Pulmonary artery endothelial cell (primary cell): ENCODE measurements around the gene RERE. TPM values are rescaled to one million over a fixed set of nuclear protein-coding genes. Genes with fewer than 3 reads are reported as not detected.
"Not testable (repeated sequence)": the region's sequence is repeated elsewhere in the genome, so short reads cannot be mapped to it uniquely, and the experiment has no call there.

Source experiments
- DNase-seq: peaks from one replicate; pipeline ENCODE4 v3.0.0-alpha.2; 2011; ENCODE audit warnings: low read depth, low spot score
- total RNA-seq: library from RNA; depleted of rRNA; stranded (reverse); fragments of >200 nt; gene quantifications from 2 replicates; pipeline ENCODE4 v1.2.3, GENCODE V29; 2014

Gene RERE
- total RNA-seq, 1 donor from 2014 or later, result 60.7 TPM

DNA sequence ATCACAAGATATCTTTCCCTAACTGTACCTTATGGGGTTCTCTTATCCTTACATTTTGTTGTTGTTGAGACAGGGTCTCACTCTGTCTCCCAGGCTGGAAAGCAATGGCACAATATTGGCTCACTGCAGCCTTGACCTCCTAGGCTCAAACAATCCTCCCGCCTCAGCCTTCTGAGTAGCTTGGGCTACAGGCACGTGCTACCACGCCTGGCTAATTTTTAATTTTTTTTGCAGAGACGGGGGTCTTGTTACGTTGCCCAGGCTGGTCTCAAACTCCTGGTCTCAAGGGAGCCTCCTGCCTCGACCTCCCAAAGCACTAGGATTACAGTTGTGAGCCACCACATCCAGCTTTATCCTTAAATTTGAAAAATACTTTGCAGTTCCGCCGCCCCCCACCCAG, 10.4 kb downstream of the RERE start:
- DNase-seq, result no peak

DNA sequence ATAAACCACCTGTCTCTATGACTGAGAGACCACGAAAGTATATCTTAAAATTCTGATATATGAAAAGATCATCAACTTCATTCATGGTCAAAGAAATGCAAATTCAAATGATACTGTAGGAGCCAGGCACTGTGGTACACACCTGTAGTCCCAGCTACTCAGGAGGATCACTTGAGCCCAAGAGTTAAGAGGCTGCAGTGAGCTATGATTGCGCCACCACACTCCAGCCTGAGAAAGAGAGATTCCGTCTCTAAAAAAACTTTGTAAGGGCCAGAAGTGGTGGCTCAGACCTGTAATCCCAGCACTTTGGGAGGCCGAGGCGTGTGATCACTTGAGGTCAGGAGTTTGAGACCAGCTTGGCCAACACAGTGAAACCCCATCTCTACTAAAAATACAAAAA, 17.0 kb downstream of the RERE start:
- no peak for DNase-seq

DNA sequence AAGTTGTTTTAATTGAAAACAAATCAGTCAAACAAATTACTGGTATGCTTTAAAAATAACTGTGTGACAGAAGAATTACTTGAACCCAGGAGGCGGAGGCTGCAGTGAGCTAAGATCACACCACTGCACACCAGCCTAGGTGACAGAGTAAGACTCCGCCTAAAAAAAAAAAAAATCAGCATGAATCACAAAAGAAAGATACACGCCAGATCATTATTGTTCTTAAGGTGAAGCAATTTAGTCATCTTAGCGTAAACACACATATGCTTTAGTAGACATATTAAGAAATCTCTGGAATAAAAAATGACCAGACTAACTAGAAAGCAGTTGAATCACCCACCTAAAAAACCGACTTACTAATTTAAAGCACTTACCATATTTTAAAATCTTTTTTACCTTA, 20.2 kb downstream of the RERE start:
- DNase-seq, result no peak

DNA sequence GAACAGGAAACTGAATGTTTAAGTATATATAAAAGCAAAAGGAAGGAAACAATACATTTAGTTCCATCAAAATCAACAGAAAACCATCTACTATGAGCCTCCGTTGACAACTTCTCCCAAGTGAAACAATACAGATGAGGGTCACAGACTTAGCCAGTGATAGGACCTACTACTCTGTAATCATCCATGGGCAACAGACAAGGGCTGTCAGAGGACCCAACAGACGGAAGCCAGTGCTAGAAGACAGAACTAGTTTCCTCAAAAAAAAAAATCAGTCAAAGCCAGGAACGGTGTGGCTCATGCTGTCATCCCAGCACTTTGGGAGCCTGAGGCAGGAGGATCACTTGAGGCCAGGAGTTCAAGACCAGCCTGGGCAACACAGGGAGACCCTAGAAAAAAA, 20.6 kb downstream of the RERE start:
- DNase-seq, result no peak

DNA sequence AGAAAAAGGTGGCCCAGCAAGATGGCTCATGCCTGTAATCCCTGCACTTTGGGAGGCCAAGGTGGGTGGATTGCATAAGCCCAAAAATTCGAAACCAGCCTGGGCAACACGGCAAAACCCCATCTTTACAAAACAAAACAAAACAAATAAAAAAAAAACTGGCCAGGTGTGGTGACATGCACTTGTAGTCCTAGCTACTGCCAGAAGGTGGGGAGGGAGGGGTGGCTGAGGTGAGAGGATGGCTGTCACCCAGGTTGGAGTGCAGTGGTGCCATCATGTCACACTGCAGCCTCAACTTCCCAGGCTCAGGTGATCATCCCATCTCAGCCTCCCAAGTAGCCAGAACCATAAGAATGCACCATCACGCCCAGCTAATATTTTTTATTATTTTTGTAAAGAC, 22.8 kb downstream of the RERE start:
- DNase-seq, result no peak

DNA sequence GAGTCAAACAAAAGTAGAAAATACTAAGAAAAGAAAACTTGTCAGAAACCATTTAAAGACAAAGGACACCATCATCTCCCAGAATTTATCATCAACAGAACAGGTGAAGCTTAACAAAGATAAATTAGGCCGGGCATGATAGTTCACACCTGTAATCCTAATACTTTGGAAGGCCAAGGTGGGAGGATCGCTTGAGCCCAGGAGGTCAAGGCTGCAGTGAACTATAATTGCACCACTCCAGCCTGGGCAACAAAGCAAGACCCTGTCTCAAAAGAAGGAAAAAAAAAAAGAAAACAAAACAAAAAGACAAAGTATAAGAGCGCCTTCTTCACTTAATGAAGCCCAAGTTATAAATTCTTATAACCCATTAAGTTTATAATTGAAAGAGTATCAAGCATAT, 25.6 kb downstream of the RERE start:
- no peak for DNase-seq

DNA sequence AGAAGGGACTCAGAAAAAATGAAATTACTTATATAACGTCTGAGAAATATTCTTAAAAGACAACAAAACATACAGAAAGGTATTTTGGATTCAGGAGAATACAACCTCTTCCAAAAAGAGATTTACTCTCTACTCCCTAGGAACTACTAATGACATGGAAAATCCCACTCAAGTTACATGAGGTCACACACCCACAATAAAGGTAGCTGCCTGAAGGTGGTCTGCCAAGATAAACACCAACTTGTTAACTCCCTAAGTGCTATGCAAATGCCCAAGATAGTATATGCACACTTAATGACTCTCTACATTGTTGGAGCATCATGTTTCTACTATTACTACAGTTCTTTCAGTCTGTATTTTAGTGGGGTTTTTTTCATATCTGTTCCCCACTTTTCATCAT, 26.5 kb downstream of the RERE start:
- no peak for DNase-seq

DNA sequence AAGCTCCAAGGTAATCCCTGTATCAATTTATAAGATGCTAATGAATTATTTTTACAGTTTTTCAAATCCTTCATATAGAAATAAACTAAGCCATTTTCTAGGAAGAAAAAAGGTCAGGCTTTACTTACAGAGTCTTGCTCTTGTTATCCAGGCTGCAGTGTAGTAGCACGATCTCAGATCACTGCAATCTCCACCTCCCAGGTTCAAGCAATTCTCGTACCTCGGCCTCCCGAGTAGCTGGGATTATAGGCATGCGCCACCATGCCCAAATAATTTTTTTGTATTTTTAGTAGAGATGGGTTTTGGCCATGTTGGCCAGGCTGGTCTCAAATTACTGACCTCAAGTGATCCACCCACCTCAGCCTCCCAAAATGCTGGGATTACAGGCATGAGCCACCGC, 27.0 kb downstream of the RERE start:
- no peak for DNase-seq

DNA sequence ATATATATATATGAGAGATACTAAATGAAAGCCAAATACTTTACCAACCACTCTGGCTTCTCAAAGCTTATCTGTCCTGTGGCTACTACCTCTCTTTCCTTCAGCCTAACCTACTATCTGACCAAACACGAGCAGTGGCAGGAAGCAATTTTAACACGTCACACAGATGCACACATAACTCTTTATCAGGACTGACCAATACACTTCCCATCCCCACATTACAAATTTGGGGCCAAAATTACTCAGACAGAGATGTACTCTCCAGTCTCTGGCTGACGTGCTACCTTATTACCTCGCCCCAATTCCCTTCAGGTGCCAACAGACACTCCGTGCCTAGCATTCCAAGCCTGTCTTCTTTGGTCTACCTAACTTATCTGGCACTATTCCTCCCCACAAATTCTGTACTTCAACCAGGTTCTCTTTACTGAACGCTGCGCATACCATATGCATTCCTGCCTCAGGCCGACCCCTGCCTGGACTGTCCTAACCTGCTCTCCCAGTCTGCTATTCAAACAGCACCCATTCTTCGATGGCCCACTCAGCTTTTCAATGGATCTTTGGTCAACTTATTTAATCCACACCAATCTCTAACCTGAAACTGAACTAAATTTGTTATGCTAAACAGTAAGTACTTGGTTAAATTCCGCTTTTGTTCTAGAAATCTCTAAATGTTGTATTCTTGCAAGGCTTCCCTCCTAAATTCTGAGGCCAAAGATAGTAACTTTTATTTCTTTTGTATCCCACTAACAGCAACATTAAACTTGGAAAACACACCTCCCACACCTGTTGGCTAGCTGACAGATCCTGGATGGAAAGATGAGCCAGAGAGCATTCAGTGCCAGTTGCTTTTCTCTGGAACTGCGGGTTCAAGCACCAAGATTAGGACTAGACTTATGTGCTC, 27.9 kb downstream of the RERE start:
- DNase-seq, result no peak

DNA sequence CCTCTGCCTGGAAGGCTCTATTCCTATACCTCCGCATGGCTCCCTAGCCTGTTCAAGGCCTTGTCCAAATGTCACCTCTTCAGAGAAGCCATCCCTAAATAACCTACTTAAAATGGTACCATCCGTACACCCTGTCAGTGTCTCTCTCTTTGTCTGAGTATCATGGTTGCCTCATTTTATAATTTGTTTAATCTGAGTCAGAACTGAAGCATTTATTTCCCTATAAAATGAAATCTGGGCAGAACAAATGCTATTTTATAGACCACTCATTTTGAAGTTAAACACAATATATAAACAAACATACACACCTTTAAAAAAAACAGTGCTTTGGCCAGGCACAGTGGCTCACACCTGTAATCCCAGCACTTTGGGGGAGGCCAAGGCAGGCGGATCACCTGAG, 30.2 kb downstream of the RERE start:
- DNase-seq, result no peak

DNA sequence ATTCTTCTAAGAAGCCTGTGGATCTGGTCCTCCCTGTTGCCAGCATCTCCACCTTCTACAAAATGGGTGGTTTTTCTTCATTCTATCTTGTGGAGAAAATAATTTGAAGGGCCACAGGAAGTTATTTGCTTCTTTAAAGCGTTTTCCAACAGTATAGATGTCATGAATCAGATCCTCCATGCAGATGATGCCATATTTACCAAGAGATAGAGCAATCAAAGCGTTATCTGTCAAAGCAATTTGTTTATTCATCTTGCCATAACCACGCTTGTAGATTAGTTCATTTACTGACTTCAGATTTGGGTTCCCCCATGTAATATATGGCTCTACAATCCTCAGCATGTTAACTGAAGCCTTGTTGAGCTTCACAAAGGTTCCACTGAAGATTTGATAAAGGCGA, 31.2 kb downstream of the RERE start:
- not testable (repeated sequence) for DNase-seq

DNA sequence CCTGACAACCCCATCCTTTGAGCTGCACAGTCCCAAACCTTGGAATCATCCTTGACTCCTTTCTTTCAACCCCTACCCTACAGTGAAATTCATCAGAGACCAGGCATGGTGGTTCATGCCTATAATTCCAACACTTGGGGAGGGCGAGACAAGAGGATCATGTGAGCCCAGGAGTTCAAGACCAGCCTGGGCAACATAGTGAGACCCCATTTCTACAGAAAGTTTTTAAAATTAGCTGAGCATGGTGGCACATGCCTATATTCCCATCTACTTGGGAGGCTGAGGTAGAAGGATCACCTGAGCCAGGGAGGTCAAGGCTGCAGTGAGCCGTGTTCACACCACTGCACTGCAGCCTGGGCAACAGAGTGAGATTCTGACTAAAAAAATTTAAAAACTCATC, 34.5 kb downstream of the RERE start:
- no peak for DNase-seq

DNA sequence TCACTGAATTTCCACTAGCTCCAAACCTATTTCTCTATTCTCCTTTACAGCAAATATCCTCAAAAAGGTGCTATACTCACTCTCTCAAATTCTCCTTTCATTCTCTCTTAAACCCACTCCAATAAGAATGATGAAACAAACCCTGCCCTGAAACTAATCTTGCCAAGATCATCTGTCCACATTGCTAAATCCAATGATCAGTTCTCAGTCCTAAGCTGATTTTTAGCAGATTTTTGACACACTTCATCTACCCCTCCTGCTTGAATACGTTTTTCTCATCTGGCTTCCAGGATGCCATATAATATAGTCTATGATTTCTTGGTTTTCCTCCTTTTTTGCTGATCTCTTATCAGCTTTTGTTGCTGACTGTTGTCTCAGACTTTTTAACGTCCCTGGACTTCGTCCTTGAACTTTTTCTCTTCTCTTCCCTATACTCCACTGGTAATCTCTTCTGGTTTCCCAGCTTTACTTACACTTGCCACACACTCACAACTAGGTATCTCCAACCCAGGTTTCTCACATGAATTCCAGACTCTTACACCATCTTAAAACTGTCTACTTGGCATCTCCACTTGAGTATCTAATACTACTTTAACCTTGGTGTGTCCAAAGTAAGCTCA, 35.3 kb downstream of the RERE start:
- no peak for DNase-seq

DNA sequence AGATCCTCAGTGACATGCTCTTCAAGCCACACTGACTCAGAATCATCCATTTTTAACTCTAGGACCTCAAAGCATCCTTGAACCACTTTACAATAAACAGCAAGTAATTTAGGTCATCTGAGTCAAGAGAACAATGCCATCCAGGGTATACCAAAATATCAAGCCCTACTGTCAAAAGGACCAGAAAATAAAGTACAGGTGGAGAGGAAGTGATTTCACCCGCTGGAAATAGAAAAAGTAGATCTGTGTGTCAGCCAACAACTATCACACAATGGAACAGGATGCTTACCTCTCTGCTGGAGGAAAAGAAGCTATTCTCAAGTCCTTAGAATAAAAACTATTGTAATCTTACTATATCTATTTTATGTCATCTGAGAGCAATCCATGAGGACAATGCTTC, 37.0 kb downstream of the RERE start:
- DNase-seq, result no peak

DNA sequence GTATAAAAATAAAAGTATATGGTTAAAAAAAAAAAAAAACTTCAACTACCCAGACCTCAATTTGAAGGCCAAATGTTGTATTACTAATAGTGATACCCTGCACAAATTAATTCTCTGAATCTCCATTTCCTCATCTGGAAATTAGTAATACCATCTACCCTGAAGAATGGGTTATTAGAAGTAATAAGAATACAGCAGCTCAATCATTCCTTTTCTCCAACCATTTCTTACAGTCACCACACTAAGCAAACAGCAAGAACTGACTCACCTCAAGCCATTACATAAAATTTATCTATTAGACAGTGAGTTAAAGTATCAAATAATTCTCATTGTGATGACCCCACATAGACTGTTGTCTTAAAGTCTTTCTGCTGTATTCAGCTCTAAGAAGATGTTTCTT, 39.6 kb downstream of the RERE start:
- DNase-seq, result no peak

DNA sequence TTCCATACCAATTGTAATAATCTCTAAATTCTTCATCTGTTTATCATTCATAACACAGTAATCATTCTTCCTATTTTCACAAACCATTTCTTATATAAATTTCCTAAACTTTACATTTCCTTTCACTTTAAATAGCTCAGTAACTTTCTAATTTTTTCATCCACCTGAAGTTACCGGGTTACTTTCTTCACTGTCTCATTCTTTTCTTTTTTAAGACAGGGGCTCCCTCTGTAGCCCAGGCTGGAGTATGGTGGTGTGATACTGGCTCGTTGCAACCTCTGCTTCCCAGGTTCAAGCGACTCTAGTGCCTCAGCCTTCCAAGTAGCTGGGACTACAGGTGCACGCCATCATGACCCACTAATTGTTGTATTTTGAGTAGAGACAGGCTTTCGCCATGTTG, 41.3 kb downstream of the RERE start:
- DNase-seq, result no peak

DNA sequence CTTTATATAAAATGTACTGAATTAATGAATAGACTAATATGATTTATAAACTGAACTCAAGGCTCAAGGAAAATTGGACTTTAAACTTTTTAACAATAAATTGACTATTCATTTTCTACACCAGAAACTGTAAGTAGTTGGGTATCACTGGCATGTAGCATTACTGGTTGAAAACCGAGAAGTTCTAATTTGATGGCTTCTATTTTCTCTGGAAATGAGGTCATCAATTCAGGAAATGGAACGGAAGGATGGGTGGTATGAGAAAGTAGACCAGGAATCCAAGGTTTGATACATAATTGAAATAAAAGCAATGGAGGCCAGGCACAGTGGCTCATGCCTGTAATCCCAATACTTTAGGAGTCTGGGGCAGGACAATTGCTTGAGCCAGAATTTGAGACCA, 50.4 kb downstream of the RERE start:
- DNase-seq, result no peak

DNA sequence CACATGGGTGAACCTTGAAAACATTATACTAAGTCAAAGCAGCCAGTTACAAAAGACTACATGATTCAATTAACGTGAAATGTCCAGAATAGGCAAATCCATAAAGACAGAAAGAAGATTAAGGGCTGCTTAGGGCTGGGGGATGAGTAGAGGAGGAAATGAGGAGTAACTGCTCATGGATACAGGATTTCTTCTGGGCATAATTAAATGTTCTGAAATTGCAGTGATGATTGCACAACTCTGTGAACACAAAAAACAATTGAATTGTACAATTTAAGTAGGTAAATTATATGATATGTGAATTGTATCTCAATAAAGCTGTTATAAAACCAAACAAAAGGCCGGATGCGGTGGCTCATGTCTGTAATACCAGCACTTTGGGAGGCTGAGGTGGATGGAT, 52.2 kb downstream of the RERE start:
- DNase-seq, result no peak

DNA sequence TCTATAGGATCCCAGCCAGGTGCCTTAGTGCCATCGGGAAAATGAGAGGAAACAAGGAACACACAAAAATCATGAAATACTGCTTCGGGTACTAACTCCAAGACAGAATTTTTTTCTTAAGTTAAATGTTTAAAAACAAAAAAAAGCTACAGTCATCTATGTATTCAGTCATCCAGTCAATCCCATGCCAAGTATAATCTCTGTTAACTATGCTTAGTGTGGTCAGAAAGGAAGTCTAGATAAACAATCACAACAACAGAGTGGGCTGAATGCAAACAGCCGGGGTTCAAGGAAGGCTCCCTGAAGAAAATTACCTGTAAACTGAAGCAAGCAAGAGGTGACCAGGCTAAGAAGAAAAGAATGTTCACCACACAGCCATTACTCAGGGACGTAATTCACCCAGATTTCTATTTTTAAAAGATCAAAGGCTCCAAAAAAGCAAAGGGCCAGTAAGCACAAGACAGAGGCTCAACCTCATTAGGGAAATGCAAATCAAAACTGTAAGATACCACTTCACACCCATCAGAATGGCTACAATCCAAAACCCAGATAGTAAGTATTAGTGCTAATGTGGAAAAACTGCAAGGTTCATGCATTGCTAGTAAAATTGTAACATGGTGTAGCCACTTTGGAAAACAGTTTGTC, 53.0 kb downstream of the RERE start:
- no peak for DNase-seq

DNA sequence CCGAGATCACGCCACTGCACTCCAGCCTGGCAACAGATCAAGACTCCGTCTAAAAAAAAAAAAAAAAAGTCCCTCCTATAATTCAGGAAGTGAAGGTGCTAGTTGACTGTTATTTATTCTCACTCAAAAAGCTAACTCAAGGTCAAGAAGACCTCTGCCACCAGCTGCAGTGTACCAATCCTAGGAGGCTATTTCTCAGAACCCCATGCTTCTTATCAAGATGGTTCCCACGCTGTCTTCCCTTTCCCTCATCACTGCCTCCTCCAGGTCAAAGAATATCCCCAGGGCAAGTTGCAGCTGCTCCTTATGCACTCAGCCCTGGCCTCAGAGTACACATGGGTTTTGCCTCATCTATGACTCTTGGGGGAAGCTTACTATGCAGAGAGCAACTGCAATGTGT, 53.6 kb downstream of the RERE start:
- DNase-seq, result no peak

DNA sequence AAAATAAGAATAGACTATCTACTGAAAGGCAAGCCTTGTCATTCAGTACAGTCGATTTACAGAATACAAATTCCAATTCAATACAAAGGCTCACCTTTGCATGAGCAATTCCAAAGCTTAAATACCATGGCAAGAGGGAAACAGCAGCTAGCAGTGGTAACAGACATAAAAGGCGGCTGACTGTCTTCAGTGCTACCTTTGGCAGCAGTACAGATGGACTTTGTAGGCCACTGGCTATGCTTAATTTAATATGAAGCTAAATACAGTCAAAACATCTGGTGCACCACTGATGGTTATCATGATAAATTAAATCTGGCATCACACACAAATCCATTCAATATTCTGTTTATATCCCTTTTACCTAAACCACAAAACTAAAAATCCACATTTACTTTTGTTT, 62.4 kb downstream of the RERE start:
- DNase-seq, result no peak

DNA sequence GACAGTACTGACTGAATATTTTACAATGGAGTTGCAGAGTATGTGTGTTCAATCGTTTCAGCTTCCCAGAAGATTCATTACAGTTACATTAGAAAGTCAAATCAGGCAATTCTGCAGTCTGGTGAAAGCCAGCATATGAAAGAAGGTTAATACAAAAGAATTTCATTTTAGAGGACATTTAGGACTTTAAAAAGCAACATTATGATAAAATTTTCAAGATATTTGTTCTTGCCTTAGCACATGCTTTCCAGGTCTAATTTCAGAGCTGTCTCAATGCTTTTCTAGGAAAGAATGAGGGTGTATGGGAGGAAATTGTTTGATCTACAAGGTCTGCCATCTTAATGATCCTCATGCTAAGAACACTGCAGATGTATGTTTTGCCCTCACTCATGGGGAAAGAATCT, 63.2 kb downstream of the RERE start:
- no peak for DNase-seq

DNA sequence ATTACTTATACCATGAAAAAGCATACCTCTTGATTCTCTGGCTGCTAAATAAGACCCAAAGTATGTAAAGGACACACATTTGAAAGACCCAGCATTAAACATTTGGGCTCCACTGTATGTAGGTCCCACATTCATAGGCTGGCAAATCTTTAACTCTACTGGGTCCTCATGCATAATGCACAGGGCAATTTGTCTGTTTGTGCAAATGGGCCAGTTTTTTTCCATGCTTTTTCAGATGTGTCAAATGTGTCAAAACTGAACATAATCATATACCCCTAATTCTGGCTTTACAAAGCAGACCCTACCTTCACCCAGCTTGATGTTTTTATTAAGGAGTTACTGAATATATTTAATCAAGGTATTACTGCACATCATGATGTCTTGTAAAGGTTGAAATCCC, 63.7 kb downstream of the RERE start:
- DNase-seq, result no peak
